Measurements from ENCODE around the gene MBOAT1.

Gene MBOAT1

GRCh38 chr6:20241102-20241501 lies 28.8 kb upstream of the MBOAT1 start:
- no peak for DNase-seq (ENCODE audit: low read depth)
- TF ChIP-seq, protein P1, sequence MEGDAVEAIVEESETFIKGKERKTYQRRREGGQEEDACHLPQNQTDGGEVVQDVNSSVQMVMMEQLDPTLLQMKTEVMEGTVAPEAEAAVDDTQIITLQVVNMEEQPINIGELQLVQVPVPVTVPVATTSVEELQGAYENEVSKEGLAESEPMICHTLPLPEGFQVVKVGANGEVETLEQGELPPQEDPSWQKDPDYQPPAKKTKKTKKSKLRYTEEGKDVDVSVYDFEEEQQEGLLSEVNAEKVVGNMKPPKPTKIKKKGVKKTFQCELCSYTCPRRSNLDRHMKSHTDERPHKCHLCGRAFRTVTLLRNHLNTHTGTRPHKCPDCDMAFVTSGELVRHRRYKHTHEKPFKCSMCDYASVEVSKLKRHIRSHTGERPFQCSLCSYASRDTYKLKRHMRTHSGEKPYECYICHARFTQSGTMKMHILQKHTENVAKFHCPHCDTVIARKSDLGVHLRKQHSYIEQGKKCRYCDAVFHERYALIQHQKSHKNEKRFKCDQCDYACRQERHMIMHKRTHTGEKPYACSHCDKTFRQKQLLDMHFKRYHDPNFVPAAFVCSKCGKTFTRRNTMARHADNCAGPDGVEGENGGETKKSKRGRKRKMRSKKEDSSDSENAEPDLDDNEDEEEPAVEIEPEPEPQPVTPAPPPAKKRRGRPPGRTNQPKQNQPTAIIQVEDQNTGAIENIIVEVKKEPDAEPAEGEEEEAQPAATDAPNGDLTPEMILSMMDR (IDR thresholded peaks at IDR 0.05; ENCODE audit: low read depth, low read length, missing control alignments), result no peak
- H3K4me3 ChIP-seq (ENCODE audit: low read depth, low read length), result no peak overlapping the region

DNA sequence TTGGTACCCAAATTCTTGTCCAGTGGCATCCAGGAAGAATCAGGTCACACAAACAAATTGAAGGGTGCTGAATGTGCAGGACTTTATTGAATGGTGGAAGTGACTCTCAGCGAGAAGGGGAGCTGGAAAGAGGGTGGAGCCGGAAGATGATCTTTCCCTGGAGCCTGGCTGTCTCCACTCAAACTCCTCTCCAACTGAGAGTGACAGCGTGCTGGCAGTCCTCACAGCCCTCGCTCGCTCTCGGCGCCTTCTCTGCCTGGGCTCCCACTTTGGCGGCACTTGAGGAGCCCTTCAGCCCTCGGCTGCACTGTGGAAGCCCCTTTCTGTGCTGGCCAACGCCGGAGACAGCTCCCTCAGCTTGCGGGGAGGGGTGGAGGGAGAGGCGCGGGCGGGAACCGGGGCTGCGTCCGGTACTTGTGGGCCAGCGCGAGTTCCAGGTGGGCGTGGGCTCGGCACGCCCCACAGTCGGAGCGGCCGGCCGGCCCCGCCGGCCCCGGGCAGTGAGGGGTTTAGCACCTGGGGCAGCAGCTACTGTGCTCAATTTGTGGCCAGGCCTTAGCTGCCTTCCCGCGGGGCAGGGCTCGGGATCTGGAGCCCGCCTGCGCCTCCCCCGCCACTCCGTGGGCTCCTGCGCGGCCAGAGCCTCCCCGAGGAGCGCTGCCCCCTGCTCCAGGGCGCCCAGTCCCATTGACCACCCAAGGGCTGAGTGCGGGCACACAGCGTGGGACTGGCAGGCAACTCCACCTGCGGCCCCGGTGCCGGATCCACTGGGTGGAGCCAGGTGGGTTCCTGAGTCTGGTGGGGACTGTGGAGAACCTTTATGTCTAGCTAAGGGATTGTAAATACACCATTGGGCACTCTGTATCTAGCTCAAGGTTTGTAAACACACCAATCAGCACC lies 26.7 kb upstream of the MBOAT1 start:
- H3K4me3 ChIP-seq (ENCODE audit: low read depth, low read length), result no peak overlapping the region
- TF ChIP-seq, protein P1 (IDR thresholded peaks at IDR 0.05; ENCODE audit: low read depth, low read length, missing control alignments), result no peak
- DNase-seq (ENCODE audit: low read depth), result no peak

DNA sequence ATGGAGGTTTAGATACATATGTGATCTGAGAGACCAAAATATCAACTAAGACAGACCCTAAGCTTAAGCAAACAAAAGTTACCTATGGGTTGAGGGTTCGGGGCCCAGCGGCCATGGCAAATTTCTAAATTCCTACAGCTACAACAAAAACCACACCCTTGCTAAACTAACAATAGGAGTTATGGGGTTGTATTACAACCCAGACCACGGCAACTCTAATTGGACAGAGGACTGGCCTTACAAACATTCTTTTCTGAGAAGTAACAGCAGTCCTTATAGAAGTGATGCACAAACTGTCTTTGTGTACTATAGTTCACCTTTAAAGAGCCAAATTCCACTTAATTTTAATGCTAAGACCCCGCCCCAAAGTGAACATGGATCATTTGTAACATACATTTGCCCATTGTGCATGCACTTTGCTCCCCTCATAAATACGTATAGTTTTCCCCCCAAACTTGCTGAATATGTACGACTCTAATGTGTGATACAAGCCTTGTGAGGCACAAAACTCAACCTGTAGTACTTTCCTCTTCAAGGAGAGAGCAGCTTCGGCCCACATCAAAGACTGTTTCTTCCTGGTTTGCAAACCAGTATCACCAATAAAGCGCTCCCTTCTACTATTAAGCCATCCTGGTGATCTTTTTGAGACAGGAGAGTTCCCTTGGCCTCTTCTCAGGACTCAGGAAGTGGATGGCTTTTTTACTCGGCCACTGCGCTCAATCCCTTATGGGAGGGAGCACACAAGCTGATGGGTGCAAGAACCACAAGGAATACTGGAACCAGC lies 25.6 kb upstream of the MBOAT1 start:
- DNase-seq (ENCODE audit: low read depth), result no peak
- H3K4me3 ChIP-seq (ENCODE audit: low read depth, low read length), result no peak overlapping the region
- TF ChIP-seq, protein P1 (IDR thresholded peaks at IDR 0.05; ENCODE audit: low read depth, low read length, missing control alignments), result no peak

- no peak overlapping the region for H3K4me3 ChIP-seq (ENCODE audit: low read depth, low read length)
- TF ChIP-seq, protein P1 (IDR thresholded peaks at IDR 0.05; ENCODE audit: low read depth, low read length, missing control alignments), result no peak
- DNase-seq (ENCODE audit: low read depth), result no peak
Observed at GRCh38 chr6:20236909-20237600, 24.8 kb upstream of the MBOAT1 start.

GRCh38 chr6:20236344-20236743 lies 24.1 kb upstream of the MBOAT1 start:
- DNase-seq (ENCODE audit: low read depth), result no peak
- H3K4me3 ChIP-seq (ENCODE audit: low read depth, low read length), result no peak overlapping the region
- TF ChIP-seq, protein P1 (IDR thresholded peaks at IDR 0.05; ENCODE audit: low read depth, low read length, missing control alignments), result no peak

DNA sequence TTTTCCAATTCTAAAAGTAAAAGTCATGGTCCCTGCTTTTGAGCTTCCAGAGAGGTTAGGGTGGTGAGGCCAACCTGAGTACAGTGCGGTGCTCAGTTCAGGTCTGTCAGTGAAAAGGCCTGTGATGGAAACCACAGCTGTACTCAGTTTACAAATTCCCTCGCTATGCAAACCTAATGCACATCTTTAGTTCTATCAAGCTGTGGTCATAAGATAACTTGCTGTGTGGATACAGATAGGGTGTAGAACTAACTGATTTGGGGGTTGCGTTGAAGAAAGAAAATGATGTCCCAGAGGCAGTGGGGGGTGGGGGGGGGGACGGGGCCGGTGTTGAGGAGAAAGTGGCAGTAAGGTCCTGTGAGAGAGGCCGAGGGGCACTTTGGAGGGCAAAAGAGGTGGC lies 22.8 kb upstream of the MBOAT1 start:
- H3K4me3 ChIP-seq (ENCODE audit: low read depth, low read length), result no peak overlapping the region
- DNase-seq (ENCODE audit: low read depth), result no peak
- TF ChIP-seq, protein P1 (IDR thresholded peaks at IDR 0.05; ENCODE audit: low read depth, low read length, missing control alignments), result no peak

Data from GM12864 (cell line).